ENCODE measurements around the gene DCAF8.
A peak's percentile ranks its signal among the peaks of the same experiment; 100 is the strongest.

DCAF8 gene

GRCh38 chr1:160207118-160207650 lies 55.2 kb downstream of the DCAF8 start:
- TF ChIP-seq, protein P1, sequence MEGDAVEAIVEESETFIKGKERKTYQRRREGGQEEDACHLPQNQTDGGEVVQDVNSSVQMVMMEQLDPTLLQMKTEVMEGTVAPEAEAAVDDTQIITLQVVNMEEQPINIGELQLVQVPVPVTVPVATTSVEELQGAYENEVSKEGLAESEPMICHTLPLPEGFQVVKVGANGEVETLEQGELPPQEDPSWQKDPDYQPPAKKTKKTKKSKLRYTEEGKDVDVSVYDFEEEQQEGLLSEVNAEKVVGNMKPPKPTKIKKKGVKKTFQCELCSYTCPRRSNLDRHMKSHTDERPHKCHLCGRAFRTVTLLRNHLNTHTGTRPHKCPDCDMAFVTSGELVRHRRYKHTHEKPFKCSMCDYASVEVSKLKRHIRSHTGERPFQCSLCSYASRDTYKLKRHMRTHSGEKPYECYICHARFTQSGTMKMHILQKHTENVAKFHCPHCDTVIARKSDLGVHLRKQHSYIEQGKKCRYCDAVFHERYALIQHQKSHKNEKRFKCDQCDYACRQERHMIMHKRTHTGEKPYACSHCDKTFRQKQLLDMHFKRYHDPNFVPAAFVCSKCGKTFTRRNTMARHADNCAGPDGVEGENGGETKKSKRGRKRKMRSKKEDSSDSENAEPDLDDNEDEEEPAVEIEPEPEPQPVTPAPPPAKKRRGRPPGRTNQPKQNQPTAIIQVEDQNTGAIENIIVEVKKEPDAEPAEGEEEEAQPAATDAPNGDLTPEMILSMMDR (IDR thresholded peaks at IDR 0.05; ENCODE audit: extremely low read depth, insufficient read depth, missing control alignments): no peak
- no peak for DNase-seq (ENCODE audit: low spot score)
- in situ Hi-C loops (cut with MboI; ENCODE audit: low pct_unique_long_range_greater_than_20kb, low sequenced_read_pairs, unreplicated experiment): no loop called here

DNA sequence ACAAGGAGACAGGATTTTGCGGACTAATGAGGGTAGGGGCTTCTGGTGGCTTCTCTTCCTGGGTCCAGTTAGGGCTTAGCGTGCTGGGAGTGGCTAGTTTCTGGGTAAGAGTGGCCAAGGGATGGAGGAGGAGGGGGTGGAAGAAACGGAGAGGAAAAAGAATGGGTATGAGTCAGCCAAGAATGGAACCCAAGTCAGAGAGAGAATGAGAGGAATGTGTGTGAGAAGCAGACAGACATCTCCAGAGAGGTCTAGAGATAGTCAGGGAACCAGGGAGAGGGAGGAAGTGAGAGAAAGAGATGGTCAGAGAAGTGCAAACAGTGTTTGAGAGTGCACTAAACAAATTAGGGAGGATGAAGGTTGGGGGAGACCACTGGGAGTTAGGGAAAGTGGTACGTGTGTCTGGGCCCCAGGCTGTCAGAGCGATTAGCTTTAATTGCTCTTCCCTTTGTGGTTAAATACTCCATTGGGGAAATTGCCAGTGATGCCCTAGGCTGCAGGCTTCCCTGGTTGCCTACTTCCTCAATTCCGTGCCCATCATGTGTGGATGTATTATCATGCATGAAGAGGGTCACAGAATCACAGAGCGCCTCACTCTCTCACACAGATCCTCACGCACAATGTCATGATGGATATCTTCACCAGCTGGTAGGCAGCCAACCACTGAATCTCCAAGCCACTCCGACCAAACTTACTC lies 55.8 kb downstream of the DCAF8 start:
- in situ Hi-C loops (cut with MboI; ENCODE audit: low pct_unique_long_range_greater_than_20kb, low sequenced_read_pairs, unreplicated experiment): no loop called here
- DNase-seq (ENCODE audit: low spot score): peak; percentile 44
- TF ChIP-seq, protein P1 (IDR thresholded peaks at IDR 0.05; ENCODE audit: extremely low read depth, insufficient read depth, missing control alignments): no peak

DNA sequence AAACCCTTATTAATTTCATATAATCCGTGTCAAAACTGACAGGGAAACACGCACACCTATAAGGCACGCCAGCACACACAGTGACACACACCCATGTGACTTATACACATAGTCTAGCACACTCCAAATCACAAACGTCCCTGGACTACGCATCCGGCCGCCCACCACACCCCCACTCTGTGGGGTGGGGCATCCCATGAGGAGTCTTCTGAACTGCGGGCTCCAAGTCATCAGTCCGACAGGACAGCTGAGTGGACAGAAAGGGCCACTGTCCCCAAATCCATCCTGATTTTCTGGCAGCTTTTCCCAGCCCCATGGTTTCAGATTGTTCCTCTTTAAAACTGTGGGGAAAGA lies 56.3 kb downstream of the DCAF8 start:
- TF ChIP-seq, protein P1 (IDR thresholded peaks at IDR 0.05; ENCODE audit: extremely low read depth, insufficient read depth, missing control alignments): no peak
- in situ Hi-C loops (cut with MboI; ENCODE audit: low pct_unique_long_range_greater_than_20kb, low sequenced_read_pairs, unreplicated experiment): no loop called here
- DNase-seq (ENCODE audit: low spot score): peak; percentile 65

DNA sequence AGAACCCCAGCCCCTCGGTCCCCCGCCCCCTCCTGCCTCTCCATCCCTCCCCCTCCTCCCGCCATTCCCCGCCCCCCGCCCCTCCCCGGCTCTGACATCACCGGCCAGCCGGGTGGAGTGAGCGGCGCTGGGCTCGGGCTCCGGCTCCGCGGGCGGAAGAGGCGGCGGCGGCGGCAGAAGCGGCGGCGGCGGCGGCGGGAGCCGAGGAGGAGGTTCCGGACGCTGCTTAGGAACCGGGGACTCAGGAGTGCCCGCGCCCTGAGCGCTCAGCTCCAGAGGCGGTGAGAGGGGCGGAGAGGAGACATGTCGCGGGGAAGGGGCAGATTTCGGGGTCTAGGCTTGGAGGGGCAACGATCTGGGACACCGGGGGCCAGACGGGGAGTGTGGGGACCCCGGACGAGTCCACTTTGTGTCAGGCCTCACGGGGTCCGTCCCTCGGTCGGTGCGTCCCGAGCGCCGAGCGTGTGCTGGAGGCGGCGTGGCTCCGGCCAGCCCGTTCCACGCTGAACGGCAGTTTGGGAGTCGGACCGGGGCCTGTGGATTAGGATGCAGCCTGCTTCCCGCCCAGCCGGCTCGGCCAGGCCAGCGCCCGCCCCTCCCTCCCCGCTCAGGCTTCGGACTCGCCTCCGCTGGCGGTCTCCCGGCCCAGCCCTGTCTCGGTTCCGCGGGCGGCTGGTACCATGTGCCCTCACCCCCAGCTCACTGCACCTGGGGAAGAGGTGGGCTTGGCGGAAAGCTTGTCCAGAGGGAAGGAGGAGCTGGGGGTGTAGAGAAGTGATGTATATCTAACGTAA lies 56.9 kb downstream of the DCAF8 start, which contains the start of gene PEA15:
Gene PEA15 (plus strand): TSS at position 143 of the 794 bp plus-strand sequence. CDS start 6,161 bp downstream, outside the sequence.
- DNase-seq (ENCODE audit: low spot score): peak; percentile 92
- in situ Hi-C loops (cut with MboI; ENCODE audit: low pct_unique_long_range_greater_than_20kb, low sequenced_read_pairs, unreplicated experiment): no loop called here
- TF ChIP-seq, protein P1 (IDR thresholded peaks at IDR 0.05; ENCODE audit: extremely low read depth, insufficient read depth, missing control alignments): no peak

DNA sequence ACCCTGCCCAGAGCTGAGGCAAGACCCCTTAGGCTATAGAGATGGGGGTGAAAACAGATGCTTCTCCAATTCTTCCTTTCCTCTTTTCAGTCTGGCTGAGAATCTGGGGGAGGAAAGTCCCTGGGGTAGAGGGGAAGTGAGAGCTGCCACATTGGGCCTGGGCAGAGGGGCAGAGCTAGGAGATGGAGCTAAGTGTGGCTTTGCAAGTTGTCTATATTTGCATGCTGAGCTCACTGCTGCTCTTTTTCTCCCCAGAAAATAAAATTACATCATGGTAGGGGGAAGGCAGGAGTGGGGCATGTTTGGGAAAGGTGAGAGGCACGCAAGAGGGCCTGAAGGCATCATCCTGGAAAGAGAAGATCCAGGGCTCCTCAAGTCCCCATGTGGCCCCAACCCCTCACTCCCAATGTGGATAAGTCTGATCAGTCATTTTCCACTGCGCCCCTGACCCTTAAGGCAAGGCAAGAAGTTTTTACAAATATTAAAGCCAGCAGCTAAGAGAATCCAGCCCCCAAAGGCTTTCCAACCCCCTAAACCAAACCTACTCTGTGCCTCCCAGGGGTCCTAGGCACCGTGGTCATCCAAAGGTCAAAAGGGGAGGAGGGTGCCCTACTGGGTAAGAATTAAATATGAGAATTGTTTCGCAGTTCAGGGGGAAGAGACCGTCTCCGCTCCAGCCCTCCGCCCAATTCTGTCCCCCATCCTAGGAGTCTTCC lies 57.7 kb downstream of the DCAF8 start:
- in situ Hi-C loops (cut with MboI; ENCODE audit: low pct_unique_long_range_greater_than_20kb, low sequenced_read_pairs, unreplicated experiment): no loop called here
- TF ChIP-seq, protein P1 (IDR thresholded peaks at IDR 0.05; ENCODE audit: extremely low read depth, insufficient read depth, missing control alignments): no peak
- DNase-seq (ENCODE audit: low spot score): peak; percentile 80

DNA sequence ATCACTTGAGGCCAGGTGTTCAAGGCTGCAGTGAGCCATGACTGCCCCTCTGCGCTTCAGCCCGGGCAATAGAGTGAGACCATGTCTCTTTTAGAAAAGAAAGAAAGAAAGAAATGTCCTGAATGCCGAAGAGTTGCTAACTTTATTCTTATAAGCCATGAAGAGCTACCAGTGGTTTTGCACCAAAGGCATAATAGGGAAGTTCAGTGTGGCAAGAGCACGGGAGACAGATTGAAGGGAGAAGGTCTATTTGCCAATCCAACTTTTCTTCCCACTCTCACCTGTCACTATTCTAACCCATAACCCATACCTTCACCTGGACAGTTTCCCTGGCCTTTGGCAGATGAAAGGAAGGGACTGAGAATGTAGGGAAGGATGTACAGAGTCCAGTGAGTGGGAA lies 61.6 kb downstream of the DCAF8 start:
- TF ChIP-seq, protein P1 (IDR thresholded peaks at IDR 0.05; ENCODE audit: extremely low read depth, insufficient read depth, missing control alignments): no peak
- no peak for DNase-seq (ENCODE audit: low spot score)
- in situ Hi-C loops (cut with MboI; ENCODE audit: low pct_unique_long_range_greater_than_20kb, low sequenced_read_pairs, unreplicated experiment): no loop called here

Measured in GM13977 (cell line).